ENCODE measurements around the gene PC. TPM values are rescaled to one million over a fixed set of nuclear protein-coding genes. Genes with fewer than 3 reads are reported as not detected.

PC gene
- total RNA-seq, 1 experiment from 2014 or later, result 22.5 TPM

DNA sequence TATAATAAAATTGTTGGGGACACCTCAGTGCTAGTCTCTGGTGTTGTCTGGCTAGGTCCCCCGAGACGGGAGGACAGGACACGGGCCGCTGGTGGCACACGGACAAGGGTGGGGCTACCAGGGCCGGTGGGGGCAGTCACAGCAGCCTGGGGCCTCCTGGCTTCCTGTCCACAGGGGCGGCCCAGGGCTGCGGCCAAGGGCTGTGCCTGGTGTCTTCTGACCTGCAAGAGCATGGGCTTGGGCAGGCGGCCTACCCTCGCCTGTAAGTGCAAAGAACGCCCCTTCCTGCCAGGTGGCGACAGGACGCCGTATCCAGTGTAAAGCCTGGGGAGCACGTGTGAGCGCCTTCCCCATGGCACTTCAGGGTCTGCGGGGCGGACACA lies 97.7 kb downstream of the PC start:
- no peak overlapping the region for H3K4me3 Mint-ChIP-seq (ENCODE audit: unreplicated experiment)
- Histone ChIP-seq H3K36me3 (ENCODE audit: control insufficient read depth, insufficient read depth, low read length) (no peaks in the 10 kb centered on the region), H3K27me3 (replicated peaks; ENCODE audit: control insufficient read depth, insufficient read depth, low read length) (no peaks in the 10 kb centered on the region), H3K4me3 (ENCODE audit: low read depth, low read length) (no peak overlapping the region), H3K9me3 (no peaks in the 10 kb centered on the region), H3K4me1 (peaks cover 7% of the 10 kb centered on the region)
- TF ChIP-seq CTCF (IDR thresholded peaks at IDR 0.05; ENCODE audit: insufficient read depth in 1 of 2, low read depth in 1 of 2, low read length in 1 of 2, severe bottlenecking in 1 of 2, unreplicated experiment in 1 of 2), result no peak
- H3K4me1 Mint-ChIP-seq (ENCODE audit: low read depth, unreplicated experiment), result no peaks in the 10 kb centered on the region
- no peaks in the 10 kb centered on the region for H3K9me3 Mint-ChIP-seq (ENCODE audit: unreplicated experiment)
- H3K27me3 Mint-ChIP-seq (ENCODE audit: insufficient read depth, unreplicated experiment), result no peaks in the 10 kb centered on the region
- ChIA-PET POLR2A (no interaction called here), CTCF (interaction anchor here (0.6 kb wide), 1 partner anchor 10 kb away, joined by 4 read pairs; no protein-coding TSS in a partner anchor)
- no peak overlapping the region for H3K27ac Mint-ChIP-seq (ENCODE audit: unreplicated experiment)
- H3K36me3 Mint-ChIP-seq (ENCODE audit: insufficient read depth, unreplicated experiment), result peaks cover 28% of the 10 kb centered on the region
- intact Hi-C loops (cut with micrococcal nuclease; ENCODE audit: unreplicated experiment), result no loop called here
- no TSS peak for BruUV-seq (replicated peaks)
- no peak for DNase-seq

DNA sequence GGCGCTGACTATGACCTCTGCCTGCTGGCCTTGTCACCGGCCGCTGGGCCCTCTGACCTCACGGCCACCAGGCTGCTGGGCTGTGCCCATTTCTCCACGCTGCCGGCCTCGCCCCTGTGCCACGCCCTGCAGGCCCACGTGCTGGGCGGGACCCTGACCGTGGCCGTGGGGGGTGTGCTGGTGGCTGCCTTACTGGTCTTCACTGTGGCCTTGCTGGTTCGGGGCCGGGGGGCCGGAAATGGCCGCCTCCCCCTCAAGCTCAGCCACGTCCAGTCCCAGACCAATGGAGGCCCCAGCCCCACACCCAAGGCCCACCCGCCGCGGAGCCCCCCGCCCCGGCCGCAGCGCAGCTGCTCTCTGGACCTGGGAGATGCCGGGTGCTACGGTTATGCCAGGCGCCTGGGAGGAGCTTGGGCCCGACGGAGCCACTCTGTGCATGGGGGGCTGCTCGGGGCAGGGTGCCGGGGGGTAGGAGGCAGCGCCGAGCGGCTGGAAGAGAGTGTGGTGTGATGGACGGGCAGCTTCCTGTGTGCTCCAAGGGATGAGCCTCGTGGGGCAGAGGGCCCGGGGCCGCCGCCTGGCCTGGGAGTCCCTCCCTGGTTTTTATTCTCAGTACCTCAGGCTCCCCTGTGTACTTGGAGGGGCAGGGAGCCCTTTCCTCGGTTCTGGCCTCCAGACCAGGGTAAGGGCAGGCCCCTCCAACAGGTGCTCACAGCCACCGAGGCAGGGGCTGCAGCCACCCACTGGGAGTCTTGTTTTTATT lies 98.3 kb downstream of the PC start:
- Histone ChIP-seq H3K9me3 (no peaks in the 10 kb centered on the region), H3K36me3 (ENCODE audit: control insufficient read depth, insufficient read depth, low read length) (no peaks in the 10 kb centered on the region), H3K4me3 (ENCODE audit: low read depth, low read length) (no peak overlapping the region), H3K27me3 (replicated peaks; ENCODE audit: control insufficient read depth, insufficient read depth, low read length) (no peaks in the 10 kb centered on the region), H3K4me1 (peaks cover 9% of the 10 kb centered on the region)
- Mint-ChIP-seq H3K9me3 (ENCODE audit: unreplicated experiment) (no peaks in the 10 kb centered on the region), H3K27ac (ENCODE audit: unreplicated experiment) (no peak overlapping the region), H3K27me3 (ENCODE audit: insufficient read depth, unreplicated experiment) (no peaks in the 10 kb centered on the region), H3K36me3 (ENCODE audit: insufficient read depth, unreplicated experiment) (peaks cover 29% of the 10 kb centered on the region), H3K4me1 (ENCODE audit: low read depth, unreplicated experiment) (no peaks in the 10 kb centered on the region), H3K4me3 (ENCODE audit: unreplicated experiment) (no peak overlapping the region)
- TF ChIP-seq CTCF (IDR thresholded peaks at IDR 0.05; ENCODE audit: insufficient read depth in 1 of 2, low read depth in 1 of 2, low read length in 1 of 2, severe bottlenecking in 1 of 2, unreplicated experiment in 1 of 2), result no peak
- BruUV-seq (replicated peaks), result no TSS peak
- ChIA-PET POLR2A (no interaction called here), CTCF (interaction anchor here (0.6 kb wide), 1 partner anchor 10 kb away, joined by 4 read pairs; no protein-coding TSS in a partner anchor)
- no peak for DNase-seq
- intact Hi-C loops (cut with micrococcal nuclease; ENCODE audit: unreplicated experiment), result no loop called here

DNA sequence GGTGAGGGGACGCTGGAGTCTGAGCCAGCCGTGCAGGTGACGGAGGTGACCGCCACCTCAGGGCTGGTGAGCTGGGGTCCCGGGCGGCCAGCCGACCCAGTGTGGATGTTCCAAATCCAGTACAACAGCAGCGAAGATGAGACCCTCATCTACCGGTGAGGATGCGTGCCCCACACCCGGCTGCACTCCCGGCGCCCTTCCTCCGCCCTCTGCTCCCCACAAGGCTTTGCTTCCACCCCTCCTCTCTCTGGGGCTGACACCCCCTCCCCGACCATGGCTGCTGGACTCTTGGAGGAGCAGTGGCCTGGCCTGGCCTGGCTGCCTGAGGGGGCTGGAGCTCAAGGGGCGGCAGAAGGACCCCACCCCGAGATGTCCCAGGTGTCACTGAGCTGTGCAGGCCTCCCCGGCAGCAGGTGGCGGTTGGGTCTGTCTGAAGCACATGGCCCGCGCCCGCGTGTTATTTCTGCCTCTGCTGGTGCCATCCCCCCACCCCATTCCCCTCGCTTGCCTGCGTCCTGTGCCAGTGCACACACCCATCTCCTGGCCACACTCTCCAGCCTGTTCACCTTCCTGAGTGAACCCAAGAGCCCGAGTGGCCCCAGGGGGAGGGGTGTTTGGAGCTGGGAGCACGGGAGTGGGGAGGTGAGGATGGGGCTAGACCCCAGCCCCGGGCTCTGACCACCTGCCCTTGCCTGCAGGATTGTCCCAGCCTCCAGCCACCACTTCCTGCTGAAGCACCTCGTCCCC lies 99.1 kb downstream of the PC start:
- peaks cover 9% of the 10 kb centered on the region for H3K4me1 ChIP-seq
- no peaks in the 10 kb centered on the region for H3K36me3 ChIP-seq (ENCODE audit: control insufficient read depth, insufficient read depth, low read length)
- Mint-ChIP-seq H3K9me3 (ENCODE audit: unreplicated experiment) (no peaks in the 10 kb centered on the region), H3K36me3 (ENCODE audit: insufficient read depth, unreplicated experiment) (peaks cover 31% of the 10 kb centered on the region), H3K4me1 (ENCODE audit: low read depth, unreplicated experiment) (peaks cover 2% of the 10 kb centered on the region), H3K27me3 (ENCODE audit: insufficient read depth, unreplicated experiment) (no peaks in the 10 kb centered on the region), H3K4me3 (ENCODE audit: unreplicated experiment) (peak overlapping the region; percentile 24), H3K27ac (ENCODE audit: unreplicated experiment) (no peak overlapping the region)
- no TSS peak for BruUV-seq (replicated peaks)
- no peaks in the 10 kb centered on the region for H3K9me3 ChIP-seq
- no peak for TF ChIP-seq CTCF (IDR thresholded peaks at IDR 0.05; ENCODE audit: insufficient read depth in 1 of 2, low read depth in 1 of 2, low read length in 1 of 2, severe bottlenecking in 1 of 2, unreplicated experiment in 1 of 2)
- ChIA-PET POLR2A (no interaction called here), CTCF (interaction anchor here (0.6 to 2.2 kb wide), 2 partner anchors 8 to 10 kb away, joined by 5 to 6 read pairs; no protein-coding TSS in a partner anchor)
- intact Hi-C loops (cut with micrococcal nuclease; ENCODE audit: unreplicated experiment), result no loop called here
- no peak overlapping the region for H3K4me3 ChIP-seq (ENCODE audit: low read depth, low read length)
- DNase-seq, result no peak
- H3K27me3 ChIP-seq (replicated peaks; ENCODE audit: control insufficient read depth, insufficient read depth, low read length), result no peaks in the 10 kb centered on the region

Measured in Caco-2 (cell line).